ENCODE data around the gene ZBTB11.

- TF ChIP-seq CTCF (IDR thresholded peaks at IDR 0.05) (no peak), EZH2 (IDR thresholded peaks at IDR 0.05) (no peak)
Measured at GRCh38 chr3:101685870-101686307, 9.0 kb upstream of the ZBTB11 start.

Data from neural progenitor cell (in vitro differentiated cells).